ENCODE results near the gene NUFIP2. TPM values are rescaled to one million over a fixed set of nuclear protein-coding genes. Genes with fewer than 3 reads are reported as not detected.
"Not testable (repeated sequence)": the region's sequence is repeated elsewhere in the genome, so short reads cannot be mapped to it uniquely, and the experiment has no call there.

Gene NUFIP2
- total RNA-seq, 1 experiment from 2014 or later: 93.1 TPM

GRCh38 chr17:29342158-29342765 lies 48.3 kb upstream of the NUFIP2 start:
- ChIA-PET CTCF (no interaction called here), POLR2A (no interaction called here)
- H3K27me3 Mint-ChIP-seq (ENCODE audit: low read depth): no peaks in the 10 kb centered on the region
- no peak for TF ChIP-seq FOXP1 (CRISPR knock-in tag; IDR thresholded peaks at IDR 0.05; ENCODE audit: borderline replicate concordance)
- no peak for TF ChIP-seq ZNF416 (CRISPR knock-in tag; IDR thresholded peaks at IDR 0.05)
- TF ChIP-seq USF1 (CRISPR knock-in tag; IDR thresholded peaks at IDR 0.05): no peak
- no peak for TF ChIP-seq NR1H2 (CRISPR knock-in tag; IDR thresholded peaks at IDR 0.05)
- TF ChIP-seq FOXP4 (CRISPR knock-in tag; IDR thresholded peaks at IDR 0.05): no peak
- H3K27ac Mint-ChIP-seq: no peak overlapping the region
- DNase-seq (ENCODE audit: low spot score): no peak
- no peak for ATAC-seq
- no peaks in the 10 kb centered on the region for H3K4me1 Mint-ChIP-seq
- H3K4me3 Mint-ChIP-seq: no peak overlapping the region
- H3K36me3 Mint-ChIP-seq: no peaks in the 10 kb centered on the region
- no peaks in the 10 kb centered on the region for H3K9me3 Mint-ChIP-seq

GRCh38 chr17:29341726-29342125 lies 47.8 kb upstream of the NUFIP2 start:
- CTCF ChIA-PET: no interaction called here

GRCh38 chr17:29339016-29339415 lies 45.1 kb upstream of the NUFIP2 start:
- H3K27ac Mint-ChIP-seq; ATAC-seq; H3K4me3 Mint-ChIP-seq; H3K9me3 Mint-ChIP-seq; H3K27me3 Mint-ChIP-seq (ENCODE audit: low read depth); DNase-seq (ENCODE audit: low spot score); POLR2A ChIA-PET; H3K36me3 Mint-ChIP-seq; H3K4me1 Mint-ChIP-seq: not testable (repeated sequence)
- CTCF ChIA-PET: interaction anchor here (1.4 kb wide), 1 partner anchor 31 kb away, joined by 5 read pairs; no protein-coding TSS in a partner anchor

More at GRCh38 chr17:29341726-29342125, 47.8 kb upstream of the NUFIP2 start:
- Mint-ChIP-seq H3K36me3 (no peaks in the 10 kb centered on the region), H3K9me3 (no peaks in the 10 kb centered on the region), H3K27me3 (ENCODE audit: low read depth) (no peaks in the 10 kb centered on the region), H3K4me1 (no peaks in the 10 kb centered on the region), H3K4me3 (no peak overlapping the region), H3K27ac (no peak overlapping the region)
- ATAC-seq (no peak), DNase-seq (ENCODE audit: low spot score) (no peak)
- POLR2A ChIA-PET: no interaction called here
- TF ChIP-seq GABPB1 (CRISPR knock-in tag; IDR thresholded peaks at IDR 0.05) (no peak), CREB1 (CRISPR knock-in tag; IDR thresholded peaks at IDR 0.05) (no peak), ZNF138 (CRISPR knock-in tag; conservative IDR thresholded peaks at IDR 0.05) (no peak), JAZF1 (CRISPR knock-in tag; IDR thresholded peaks at IDR 0.05) (no peak), IRF2 (CRISPR knock-in tag; IDR thresholded peaks at IDR 0.05; ENCODE audit: borderline replicate concordance, low read depth) (no peak), ZNF281 (CRISPR knock-in tag; IDR thresholded peaks at IDR 0.05) (no peak), OVOL2 (CRISPR knock-in tag; IDR thresholded peaks at IDR 0.05; ENCODE audit: borderline replicate concordance) (no peak), HMGXB4 (CRISPR knock-in tag; IDR thresholded peaks at IDR 0.05) (no peak), ZMAT4 (CRISPR knock-in tag; IDR thresholded peaks at IDR 0.05) (no peak), MXD4 (CRISPR knock-in tag; IDR thresholded peaks at IDR 0.05; ENCODE audit: borderline replicate concordance) (no peak), NFATC4 (CRISPR knock-in tag; IDR thresholded peaks at IDR 0.05) (no peak), ATF3 (CRISPR knock-in tag; conservative IDR thresholded peaks at IDR 0.05) (no peak), SP1 (CRISPR knock-in tag; conservative IDR thresholded peaks at IDR 0.05) (no peak), RORB (CRISPR knock-in tag; IDR thresholded peaks at IDR 0.05) (no peak)

Data from WTC11 (cell line).